Fibroblast of the conjunctiva (primary cell): ENCODE measurements around the gene AVPR2.

Experiments used
- DNase-seq: peaks from one replicate; pipeline ENCODE4 v3.0.0-alpha.2; 2010; ENCODE audit warnings: low read depth

AVPR2 gene

DNA sequence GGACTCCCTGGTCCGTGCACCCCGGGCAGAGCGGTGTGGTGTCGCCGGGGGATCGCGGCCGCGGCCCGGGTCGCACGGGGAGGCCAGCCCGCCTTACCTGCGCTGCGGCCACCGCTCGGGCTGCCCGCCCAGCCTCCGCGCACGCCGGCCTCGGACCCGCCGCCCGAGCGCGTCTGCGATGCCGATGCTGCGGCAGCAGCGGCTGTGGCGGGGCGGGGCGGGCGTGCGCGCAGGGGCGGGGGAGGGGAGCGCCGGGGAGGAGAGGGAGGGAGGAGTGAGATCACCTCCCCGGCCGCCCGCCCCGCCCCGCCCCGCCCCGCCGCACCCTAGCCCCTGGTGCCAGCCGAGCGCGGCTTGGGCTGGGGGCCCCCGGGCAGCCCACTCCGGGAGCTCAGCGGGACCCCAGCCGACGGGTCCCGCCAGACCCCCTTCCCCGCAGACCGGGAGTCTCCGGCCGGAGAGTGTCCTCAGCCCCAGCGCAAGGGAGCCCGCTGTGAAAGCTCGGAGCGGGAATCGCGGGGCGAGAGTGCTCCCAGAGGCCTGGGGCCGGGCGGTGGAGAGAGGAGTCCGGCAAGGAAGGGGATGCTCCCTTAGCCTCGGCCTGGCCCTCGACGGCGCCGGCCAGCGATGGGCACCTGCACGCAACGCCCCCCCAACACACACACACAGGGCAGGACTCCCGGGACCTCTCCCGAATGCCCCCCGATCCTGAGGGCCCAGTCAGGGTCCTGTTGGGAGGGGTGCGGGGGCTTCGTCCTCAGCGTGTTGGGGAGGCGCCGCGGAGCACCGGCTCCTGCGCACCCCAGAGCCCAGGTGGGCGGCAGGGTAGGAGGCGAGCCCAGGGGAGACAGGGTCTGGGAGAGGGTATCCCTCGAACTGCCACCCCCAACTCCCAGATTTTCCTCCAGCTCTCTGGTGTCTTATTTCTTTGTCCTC, 18.2 kb upstream of the AVPR2 start, which contains the start of gene L1CAM:
TSS of gene L1CAM (minus strand) at position 206 of the 936 bp plus-strand sequence. CDS start 10,337 bp downstream, outside the sequence.
- no peak for DNase-seq

DNA sequence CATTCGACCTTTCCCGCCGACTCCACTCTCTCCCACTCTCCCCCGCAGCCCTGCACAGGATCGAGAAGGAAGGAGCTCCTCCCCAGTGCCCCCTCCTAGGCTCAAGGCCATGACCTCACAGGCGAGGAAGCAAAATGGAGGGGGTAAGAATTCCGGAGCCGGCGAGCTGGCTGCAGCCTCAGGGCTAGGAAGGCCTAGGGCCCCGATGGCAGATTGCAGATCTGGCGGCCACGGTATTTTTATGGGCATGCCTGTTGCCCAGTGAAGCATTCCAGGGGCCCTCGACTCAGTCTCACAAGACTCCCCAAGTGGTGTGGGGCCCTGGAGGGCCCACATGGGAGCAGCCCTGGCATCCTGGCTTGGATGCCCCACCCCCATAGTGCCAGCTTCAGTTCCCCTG, 17.6 kb upstream of the AVPR2 start:
- DNase-seq: no peak

DNA sequence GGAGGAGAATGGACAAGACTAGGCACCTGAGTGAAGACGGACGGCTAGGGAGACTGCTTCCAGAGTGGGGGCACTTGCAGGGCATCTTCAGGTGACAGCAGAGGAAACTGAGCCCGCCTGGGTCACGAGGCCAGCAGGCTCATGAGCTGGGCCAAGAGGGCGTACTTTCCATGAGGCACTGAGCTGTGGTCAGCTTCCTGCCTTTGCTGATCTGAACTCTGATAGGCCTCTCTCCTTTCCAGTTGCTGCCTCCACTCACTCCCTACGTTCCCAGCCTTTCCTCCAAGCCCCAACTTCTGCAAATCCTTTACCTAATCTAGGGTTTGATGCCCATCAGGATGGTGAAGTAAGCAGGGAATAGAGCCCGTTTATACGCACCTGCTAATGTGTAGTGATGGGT, 17.1 kb upstream of the AVPR2 start:
- no peak for DNase-seq

DNA sequence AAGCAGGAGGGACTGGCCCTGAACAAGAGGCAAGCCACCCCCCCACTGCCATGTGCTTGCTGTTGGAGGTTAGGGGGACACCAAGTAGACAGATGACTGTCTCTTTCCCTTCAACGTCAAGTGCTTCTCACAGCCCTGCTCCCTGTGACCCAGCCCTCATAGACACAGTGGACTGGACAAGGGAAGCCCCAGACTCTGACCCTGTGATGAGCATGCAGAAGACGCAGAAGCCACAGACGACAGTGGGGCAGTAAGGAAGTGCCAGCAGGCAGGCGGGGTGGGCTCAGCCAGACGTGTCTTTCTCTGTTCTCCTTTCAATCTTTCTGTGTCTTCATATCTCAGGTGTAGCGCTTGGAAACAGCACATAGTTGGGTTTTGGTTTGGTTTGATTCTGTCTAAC, 16.1 kb upstream of the AVPR2 start:
- no peak for DNase-seq

DNA sequence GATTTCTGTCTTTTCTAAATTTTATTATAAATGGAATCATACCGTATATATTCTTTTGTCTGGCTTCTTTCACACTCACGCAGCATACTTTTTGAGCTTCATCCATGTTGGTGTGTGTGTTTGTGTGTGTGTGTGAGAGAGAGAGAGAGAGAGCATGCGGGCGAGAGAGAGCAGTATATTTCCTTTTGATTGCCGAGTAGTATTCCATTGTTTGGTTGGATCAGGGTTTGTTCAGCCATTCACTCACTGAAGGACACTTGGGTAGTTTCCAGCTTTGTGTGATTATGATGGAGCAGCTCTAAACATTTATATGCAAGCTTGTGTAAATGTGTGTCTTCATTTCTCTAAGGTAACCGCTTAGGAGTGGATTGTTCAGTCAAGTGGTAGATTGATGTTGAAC, 15.3 kb upstream of the AVPR2 start:
- no peak for DNase-seq

DNA sequence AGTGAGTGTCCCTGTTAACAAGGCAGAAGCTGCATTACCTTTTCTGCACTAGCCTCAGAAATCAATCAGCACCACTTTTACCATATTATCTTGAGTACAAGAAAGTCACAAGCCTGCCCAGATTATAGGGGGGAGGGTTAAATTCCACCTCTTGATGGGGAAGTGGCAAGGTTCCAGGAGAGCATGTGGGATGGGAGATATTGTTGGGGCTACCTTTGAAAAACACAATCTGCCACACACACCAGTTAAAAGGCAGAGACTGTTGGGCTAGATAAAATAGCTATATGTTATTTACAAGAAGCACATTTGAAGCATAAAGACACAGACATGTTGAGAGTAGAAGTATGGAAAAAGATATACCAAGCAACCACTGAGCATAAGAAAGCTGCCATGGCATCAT, 6.6 kb upstream of the AVPR2 start:
- no peak for DNase-seq

DNA sequence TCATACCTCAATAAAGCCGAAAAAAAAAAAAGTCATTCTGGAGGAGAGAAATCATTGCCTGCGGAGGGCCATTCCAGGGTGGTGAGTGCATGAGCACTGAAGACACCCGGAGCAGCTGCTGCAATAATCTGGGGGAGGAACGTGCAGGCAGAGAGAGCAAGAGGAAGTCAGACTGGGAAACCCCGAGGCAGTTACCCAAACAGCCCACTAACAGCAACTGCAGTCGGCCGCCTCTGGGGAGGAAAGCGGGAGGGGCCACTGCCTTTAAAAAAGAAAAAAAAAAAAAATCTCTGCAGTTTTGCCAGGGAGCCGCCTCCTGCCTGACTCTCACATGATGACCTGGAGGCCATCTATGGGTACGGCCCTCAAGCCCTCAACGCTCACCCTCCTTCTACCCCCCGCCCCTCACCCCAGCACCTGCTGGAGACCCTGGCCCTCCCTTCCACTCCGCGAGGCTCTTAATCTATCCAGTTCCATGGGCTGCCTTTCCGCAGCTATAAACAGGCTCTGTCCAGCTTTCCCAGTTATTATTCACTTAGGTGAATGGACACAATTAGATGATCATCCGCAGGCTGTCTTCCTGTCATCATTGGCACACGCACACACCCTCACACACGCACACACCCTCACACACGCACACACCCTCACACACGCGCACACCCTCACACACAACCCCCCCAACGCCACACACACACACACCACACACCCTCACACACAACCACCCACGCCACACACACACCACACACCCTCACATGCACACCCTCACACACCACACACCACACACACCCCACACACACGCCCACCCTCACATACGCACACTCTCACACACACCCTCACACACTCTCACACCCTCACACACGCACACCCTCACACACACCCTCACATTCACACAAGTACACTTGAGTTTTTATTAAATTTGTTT, 3.4 kb upstream of the AVPR2 start:
- peak; percentile 47 for DNase-seq

DNA sequence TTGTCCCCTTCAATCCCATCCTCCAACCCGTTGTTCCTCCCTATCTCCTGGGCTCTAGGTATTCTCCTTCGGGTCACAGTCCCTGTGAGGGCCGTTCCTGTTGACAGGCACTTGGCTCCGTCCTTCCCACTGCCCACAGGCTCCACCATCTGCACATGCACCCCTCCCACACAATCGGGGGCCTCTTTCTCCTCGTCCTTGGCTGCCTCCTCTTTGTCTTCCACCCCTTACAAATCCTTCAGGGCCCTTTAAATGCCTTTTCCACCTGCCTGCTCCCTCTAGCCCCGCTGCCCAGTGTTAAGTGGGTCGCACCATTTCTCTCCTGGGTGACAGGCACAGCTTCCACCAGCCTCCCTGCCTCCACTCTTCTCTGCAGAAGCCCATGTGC, 2.7 kb upstream of the AVPR2 start:
- DNase-seq: no peak

DNA sequence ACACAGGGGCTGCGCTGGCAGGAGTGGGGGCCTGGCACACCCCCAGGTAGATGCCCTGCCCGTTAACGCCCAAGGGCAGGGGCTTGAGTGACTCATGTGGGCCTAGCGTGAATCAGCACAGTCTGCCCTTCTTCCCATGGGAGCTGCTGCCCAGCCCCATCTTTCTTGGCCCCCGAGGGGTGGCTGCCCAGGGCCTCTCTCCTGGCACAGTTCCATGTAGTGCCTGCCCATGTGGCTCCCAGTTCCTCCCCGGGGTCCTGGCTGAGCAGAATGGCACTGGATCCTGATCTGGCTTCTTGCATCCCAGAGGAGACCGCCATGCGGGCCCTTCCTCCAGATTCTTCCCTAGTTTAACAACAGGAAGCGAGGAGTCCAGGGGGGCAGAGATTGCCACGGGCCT, 2.1 kb upstream of the AVPR2 start:
- no peak for DNase-seq

DNA sequence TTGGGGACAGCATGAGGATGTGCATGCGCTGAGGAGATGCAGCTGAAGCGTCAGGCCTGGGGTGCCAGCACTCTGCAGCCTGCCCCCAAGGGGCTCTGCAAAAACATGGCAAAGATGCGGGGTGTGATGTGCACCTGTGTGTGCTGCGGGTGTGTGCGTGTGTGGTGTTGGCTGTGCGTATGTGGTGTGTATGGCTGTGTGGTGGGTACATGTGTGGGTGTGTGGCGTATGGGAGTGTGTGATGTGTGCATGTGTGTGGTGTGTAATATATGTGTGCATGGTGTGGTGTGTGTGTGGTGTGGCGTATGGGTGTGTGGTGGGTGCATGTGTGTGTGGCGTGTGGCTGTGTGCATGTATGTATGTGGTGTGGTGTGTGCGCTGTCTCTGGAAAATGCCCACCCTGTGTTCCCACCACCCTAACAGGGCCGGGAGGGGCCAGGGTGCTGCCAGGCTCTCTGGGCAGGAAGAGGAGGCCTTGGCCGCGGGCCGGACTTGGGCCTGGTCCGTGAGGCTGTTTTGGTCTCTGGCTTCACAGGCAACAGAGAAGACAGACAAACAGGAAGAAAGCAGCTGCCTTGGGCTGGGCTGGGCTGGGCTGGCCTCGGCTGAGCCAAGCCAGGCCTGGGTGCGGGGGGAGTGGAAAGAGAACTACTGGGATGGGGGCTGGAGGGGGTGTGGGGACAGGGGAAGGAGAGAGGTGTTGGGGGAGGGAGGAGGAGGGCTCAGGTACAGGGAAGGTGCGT, 1.1 kb upstream of the AVPR2 start:
- no peak for DNase-seq

DNA sequence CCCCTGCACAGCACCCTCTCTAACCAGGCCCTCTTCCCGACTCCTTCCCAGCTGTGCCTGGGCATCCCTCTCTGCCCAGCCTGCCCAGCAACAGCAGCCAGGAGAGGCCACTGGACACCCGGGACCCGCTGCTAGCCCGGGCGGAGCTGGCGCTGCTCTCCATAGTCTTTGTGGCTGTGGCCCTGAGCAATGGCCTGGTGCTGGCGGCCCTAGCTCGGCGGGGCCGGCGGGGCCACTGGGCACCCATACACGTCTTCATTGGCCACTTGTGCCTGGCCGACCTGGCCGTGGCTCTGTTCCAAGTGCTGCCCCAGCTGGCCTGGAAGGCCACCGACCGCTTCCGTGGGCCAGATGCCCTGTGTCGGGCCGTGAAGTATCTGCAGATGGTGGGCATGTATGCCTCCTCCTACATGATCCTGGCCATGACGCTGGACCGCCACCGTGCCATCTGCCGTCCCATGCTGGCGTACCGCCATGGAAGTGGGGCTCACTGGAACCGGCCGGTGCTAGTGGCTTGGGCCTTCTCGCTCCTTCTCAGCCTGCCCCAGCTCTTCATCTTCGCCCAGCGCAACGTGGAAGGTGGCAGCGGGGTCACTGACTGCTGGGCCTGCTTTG, 1.1 kb downstream of the AVPR2 start:
- no peak for DNase-seq

DNA sequence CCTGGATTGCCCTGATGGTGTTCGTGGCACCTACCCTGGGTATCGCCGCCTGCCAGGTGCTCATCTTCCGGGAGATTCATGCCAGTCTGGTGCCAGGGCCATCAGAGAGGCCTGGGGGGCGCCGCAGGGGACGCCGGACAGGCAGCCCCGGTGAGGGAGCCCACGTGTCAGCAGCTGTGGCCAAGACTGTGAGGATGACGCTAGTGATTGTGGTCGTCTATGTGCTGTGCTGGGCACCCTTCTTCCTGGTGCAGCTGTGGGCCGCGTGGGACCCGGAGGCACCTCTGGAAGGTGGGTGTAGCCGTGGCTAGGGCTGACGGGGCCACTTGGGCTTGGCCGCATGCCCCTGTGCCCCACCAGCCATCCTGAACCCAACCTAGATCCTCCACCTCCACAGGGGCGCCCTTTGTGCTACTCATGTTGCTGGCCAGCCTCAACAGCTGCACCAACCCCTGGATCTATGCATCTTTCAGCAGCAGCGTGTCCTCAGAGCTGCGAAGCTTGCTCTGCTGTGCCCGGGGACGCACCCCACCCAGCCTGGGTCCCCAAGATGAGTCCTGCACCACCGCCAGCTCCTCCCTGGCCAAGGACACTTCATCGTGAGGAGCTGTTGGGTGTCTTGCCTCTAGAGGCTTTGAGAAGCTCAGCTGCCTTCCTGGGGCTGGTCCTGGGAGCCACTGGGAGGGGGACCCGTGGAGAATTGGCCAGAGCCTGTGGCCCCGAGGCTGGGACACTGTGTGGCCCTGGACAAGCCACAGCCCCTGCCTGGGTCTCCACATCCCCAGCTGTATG, 1.8 kb downstream of the AVPR2 start:
- no peak for DNase-seq

DNA sequence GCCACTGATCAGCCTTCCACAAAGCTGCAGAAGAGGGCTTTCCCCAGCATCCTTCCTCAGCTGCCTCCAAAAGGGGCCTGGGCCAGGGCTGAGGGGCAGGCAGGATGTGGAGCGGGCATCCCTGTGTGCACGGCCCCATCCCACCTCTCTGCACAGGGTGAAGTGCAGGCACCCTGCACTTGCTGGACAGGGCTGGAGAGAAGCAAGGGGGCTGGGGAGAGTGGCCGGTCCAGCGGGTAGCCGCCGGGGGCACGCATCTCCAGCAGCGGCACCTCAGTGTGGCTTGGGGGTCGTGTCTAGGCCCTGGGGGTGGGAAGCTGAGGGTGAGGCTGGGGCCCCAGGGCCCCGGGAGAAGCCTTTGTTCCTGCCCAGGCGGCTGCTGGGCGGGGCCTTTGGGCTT, 3.0 kb downstream of the AVPR2 start:
- no peak for DNase-seq

DNA sequence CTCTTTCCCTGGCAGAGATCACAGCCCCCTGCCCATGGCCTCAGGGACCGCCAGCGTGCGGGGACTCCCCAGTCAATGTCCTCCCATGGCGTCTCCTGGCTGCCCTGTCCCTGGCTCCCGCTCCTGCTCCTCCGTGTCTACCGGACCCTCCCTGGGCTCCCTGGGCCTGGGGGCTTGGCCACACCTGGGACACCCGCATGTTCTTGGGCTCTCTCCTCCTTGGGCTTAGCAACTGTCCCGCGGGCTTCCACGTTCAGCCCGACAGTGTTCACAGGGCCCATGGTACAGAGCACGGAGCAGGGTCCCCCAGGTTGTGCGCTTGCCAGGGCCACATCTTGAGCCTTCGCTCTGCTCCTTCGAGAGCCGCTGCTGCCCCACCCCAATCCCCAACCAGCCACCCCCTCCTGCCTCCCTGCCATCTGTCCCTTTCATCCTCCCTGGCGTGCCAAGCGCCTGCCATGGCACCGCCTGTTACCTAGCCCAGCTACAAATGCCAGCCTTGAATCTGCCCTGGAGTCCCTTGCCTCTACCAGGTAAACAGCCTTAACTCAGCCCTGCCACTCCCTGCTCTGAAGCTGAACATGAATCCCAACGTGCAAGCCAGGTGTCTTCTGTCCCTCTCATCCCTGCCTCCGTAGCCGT, 3.9 kb downstream of the AVPR2 start:
- no peak for DNase-seq

DNA sequence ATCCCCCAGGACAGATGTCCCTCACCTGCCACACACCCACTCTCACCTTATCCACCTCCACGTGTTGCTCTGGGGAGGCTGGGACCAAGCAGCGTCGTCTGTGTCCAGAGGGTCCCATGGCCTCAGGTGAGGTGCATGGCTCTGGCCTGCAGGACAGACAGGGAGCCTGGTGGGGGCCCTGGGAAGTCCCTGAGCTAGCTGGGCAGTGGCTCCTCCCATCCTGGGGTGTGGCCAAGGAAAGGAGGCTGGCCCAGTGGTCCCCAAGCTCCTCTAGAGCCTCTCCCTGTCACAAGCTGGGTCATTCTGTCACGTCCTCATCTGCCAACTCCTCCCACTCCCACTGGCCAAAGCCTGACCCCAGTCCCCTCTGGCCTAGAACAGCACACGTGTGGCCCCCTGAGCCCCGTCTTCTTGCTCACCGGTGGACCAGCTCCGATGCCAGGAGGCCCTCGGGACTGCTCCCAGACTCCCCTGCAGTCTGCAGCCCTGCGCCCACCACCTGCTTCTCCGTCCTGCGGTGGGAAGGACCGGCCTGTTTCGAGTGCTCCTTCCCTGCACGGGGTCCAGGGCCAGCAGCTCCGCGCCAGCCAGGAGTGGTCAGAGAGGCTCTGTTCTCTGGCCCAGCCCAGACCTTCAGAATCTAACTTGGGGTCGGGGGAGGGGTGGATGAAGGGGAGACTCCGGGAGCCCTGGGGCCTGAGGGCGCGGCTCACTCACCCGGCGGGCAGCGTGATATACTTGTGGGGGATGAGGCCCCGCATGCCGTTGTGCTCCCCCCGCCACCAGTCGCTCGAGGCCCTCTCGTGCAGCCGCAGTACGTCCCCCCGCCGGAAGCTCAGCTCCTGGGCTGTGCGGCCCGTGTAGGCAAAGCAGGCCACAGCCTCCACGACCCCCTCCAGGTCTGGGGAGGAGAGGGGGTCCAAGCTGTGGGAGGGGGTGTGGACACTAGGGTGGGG, 4.8 kb downstream of the AVPR2 start:
- no peak for DNase-seq

DNA sequence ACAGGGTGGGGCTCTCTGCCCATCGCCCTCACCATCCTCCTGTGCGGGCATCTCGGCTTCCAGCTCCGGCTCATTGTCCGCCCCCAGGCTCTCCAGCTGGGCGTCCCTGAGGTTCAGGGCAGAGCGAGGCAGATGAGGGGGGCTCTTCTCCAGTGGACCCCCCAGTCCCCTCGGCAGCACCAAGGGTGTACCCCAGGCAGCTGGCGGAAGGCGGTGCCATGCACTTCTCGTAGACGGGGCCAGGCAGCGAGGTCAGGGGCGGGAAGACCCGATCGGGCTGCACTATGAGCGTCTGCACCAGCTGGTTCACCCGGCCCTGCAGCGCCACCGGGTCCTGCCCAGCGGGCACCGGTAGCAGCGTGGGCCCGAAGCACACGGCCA, 5.5 kb downstream of the AVPR2 start:
- DNase-seq: no peak

DNA sequence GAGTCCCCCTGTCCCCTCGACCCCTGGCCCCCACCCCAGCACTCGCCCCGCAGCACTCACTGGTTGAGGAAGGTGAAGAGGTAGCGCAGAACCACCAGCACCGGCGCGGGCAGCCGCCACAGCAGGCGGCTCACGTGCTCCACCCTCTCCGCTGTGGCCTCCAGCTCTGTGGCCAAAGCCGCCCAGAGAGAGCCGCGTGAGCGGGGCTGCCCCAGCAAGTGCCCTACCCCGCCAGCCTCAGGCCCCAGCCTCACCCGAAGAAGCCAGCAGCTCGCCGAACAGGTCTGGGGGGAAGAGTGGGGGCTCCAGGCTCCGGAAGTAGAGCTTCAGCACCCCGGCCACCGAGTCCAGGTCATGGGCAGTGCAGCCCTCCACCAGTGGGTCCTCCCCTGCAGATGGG, 6.0 kb downstream of the AVPR2 start:
- no peak for DNase-seq

DNA sequence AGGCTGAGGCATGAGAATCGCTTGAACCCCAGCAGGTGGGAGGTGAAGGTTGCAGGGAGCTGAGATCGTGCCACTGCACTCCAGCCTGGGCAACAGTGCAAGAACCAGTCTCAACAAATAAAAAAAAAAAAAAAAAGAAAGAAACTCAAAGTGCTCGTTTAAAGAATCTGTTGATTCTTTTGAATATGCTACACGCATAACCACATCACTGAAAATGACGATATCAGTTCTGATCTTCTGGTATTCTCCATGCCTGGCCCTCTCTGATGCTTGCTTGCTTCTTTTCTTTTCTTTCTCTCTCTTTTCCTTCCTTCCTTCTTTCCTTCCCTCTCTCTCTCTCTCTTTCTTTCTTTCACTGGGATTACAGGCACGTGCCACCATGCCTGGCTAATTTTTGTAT, 7.3 kb downstream of the AVPR2 start:
- DNase-seq: no peak

DNA sequence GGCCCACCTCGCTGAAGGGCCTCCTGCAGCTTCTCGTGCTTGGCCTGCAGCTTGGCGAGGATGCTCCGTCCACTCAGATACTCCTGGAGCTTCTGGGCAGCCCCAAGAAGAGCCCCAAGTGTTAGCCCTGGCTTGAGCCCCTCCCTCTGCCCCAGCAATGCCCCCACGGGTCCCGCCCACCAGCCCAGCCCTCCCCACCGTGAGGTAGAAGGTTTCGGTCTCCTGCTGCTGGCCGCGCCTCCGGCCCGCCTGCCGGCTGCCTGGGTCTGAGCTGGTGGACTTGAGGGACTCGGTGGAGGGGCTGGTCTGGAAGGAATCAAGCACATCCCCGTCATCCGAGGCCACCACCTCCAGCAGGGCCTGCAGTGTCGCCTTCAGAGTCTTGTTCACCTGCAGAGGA, 8.7 kb downstream of the AVPR2 start:
- DNase-seq: no peak
